A204.1 (cell line): Measurements from ENCODE around the gene ADGRB2.

Source experiments
- FAIRE-seq: peaks from 2 replicates; lab custom pipeline; 2012; peaks lifted over from hg19 to GRCh38; lab: Jason Lieb, UNC

ADGRB2 gene

DNA sequence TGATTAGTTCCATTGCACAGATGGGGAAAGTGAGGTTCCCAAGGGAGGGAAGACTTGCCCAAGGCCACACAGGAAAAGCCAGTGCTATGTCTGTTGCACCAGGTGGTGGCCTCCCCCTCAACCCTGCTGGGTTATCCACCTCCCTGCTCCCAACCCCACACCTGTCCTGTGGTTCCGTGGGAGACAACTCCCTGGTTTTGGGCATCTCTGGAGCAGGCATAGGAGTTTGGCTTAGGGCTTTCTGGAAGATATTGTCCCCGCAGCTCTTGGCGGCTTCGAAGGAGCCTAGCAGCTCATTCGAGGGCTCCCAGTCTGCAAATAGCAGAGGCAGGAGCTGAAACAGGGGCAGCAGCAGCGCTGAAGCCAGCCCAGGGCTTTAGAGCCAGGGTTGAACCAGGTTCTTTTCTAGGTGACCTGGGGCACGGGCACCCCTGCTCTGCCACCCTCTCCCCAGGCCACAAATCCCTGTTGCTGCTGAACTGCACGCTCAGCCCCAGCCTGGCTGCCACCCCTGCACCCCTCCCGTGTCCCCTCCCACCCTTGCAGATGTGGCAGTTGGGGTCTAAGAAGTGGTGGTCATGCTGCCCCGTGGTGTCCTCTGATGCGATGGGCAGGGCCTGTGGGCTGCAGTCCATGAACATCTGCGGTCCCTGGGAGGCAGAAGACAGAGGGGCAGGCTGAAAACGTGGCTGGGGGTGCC, 29.6 kb upstream of the ADGRB2 start:
- FAIRE-seq = no peak

DNA sequence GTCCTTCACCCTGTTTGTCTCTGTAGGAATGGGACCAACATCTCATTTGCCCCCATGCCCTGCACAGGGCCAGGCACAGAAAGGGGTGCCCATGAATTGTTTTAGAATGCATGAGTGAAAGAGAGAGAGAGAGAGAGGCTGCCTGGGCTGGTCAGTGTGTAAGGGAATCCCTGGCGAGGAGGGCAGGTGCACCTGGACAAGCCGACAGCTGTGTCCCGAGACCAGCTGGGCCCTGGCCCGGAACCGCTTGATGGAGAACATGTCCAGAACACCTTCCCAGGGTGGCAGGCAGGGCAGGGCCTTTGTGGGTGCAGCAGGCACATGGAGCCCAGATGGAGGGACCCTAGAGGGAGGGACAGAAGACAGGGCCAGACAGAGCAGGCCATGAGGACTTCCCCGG, 28.9 kb upstream of the ADGRB2 start:
- no peak for FAIRE-seq

DNA sequence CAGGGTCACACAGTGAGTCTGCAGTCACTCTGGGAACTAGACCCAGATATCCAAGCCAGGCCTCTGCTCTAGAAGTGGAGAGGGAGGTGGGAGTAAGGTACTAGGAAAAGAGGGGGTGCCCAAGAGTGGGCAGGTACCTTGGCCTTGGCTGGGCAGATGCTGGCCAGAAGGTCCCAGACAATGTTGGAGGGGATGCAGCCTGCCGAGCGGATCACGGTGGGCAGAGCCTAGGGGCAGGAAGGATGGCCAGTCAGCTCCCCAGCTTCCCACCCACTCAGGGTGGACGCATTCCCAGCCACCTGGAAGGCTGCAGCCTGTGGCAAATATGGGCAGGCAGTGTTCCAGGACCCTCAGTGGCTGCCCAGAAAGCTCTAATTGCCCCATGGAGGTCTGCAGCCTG, 28.4 kb upstream of the ADGRB2 start:
- FAIRE-seq = no peak

DNA sequence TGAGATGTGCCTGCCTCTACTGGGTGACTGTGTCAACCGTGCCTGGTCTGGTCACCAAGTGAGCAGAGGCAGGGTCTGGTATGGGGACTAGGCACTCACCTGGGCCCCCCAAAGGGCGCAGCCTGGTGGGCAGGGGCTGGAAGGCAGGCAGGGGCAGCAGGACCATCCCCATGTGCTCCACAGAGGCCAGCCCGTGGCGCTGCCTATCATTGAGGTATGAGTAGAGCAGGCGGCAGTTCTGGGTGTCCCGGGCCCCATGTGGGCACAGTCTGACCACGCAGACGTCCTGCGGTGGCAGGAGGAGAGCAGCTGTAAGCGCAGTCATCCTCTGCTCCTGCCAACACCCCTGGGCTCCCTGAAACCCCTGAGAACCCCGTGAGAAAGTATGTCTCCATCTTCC, 28.0 kb upstream of the ADGRB2 start:
- no peak for FAIRE-seq

DNA sequence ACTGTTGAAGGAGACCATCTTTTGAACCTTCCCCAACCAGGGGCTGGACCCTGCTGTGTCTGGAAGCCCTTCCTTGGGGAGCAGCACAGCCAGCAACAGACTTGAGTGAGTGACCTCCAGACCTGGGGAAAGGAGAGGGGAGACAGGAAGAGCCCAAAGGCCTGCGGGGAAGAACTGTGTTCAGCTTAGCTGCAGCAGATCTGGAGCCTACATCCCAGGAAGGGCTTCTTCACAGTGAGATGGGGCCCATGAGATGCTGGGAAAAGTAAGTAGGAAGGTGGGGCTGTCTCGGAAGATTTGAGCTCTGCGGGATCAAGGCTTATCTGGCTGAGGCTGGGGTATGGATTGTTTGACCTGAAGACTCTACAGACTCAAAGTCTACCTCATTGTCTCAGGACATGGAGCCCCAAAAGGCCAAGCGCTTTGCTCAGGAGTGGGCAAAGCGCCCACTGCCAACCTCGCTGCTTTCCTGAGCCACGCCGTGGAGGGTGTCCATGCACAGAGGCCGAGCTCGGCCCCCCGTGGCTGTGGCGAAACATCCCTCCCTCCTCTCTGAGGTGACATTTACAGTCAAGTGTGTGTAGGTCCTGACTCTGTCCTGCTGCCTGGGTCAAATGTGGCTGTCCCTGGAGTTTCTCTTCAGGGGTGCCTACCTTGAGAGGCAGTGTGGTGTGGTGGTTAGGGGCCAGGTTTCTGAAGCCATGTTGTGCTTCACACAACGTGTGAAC, 27.2 kb upstream of the ADGRB2 start:
- no peak for FAIRE-seq

DNA sequence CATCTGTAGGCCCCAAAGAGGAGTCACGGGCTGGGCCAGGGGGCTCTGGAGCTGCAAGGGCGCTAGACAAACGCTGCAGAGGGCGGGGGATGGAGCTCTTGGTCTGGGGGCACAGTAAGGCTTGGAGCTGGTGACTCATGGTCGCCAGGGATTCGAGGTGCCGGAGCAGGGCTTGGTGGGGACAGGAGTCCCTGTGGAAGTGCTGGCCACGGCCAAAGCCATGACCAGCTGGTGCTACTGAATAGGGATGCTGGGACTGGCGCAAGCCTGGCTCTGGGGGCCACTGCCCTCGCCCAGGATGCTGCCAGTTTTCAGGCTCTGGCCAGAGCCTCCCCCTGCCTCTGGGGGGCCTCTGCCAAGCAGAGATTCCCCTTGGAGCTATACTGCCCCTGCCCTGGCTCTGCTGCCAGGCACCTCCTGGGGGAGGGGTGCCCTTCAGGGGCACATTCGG, 26.5 kb upstream of the ADGRB2 start:
- no peak for FAIRE-seq

DNA sequence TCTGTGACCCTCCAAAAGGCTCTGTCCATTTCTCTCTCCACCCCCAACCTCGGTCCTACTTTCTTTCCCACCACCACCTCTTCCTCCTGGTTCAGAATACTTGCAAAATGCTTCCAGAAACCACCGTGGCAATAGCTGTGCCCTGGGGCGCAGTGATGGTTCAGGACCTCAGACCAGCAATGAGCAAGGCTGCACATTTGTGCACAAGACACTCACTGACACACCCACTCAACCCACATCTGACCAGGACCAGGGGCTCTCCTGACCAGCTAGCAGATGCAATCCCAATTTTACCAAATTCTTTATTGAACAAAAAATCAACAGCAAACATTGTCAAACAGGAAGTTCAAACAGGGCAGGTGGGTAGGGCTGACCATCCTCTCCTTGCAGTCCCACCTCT, 26.0 kb upstream of the ADGRB2 start:
- FAIRE-seq = no peak

DNA sequence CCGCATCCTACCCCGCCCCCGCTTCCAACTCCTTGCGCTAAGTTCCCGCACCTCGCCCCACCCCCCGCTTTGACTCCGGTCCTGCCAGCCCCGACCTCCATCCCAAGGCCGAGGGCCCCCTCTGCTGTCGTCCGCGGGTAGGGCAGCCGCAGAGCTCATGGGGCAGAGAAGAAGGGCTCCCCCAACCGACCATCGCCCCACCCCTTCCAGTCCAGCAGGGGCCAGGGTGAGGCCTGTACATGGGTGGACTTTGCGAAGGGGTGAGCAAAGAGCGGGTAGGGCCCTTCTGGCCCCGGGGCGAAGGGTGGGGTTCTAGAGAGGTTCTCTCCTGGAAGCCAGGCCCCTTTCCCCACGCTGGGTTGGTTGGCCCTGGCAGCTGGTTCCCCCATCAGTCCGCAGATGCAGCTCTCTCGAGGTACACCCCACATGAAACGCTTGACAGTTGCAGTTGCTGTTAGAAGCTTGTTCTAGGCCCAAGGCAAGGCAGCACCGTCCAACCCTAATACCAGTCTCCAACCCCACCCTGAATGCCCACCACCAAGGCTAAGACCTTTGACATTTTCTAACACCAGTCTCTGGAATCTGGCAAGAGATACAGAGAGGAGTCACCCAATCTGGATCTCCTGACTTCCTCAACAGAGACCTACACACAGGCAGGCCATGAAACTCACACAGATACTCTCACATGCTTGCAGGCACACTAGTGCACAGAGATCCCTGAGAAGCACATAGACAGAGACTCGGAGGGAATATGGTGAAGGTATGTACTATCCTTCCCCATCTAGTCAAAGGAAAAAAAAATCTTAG, 25.3 kb upstream of the ADGRB2 start:
- FAIRE-seq = no peak

DNA sequence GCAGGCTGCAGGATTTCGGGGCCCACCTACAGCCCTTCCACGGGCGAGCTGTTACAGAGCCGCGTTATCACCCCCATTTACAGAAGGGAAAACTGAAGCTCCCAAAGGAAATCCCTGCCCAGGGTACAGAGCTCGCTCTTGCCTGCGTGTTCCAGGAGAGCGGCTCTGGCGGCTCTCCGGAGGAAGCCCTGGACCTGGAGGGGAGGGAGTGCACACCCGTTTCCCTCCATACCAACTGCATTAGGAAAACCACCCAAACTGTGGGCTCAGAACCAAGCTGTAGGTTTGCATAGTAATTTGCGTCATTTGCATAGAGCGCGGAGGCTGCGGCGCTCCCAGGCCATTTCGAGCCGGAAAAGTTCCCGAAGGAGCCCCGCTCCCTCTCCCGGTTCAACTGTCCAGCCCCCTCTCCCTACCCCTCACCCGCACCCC, 24.7 kb upstream of the ADGRB2 start:
- no peak for FAIRE-seq

DNA sequence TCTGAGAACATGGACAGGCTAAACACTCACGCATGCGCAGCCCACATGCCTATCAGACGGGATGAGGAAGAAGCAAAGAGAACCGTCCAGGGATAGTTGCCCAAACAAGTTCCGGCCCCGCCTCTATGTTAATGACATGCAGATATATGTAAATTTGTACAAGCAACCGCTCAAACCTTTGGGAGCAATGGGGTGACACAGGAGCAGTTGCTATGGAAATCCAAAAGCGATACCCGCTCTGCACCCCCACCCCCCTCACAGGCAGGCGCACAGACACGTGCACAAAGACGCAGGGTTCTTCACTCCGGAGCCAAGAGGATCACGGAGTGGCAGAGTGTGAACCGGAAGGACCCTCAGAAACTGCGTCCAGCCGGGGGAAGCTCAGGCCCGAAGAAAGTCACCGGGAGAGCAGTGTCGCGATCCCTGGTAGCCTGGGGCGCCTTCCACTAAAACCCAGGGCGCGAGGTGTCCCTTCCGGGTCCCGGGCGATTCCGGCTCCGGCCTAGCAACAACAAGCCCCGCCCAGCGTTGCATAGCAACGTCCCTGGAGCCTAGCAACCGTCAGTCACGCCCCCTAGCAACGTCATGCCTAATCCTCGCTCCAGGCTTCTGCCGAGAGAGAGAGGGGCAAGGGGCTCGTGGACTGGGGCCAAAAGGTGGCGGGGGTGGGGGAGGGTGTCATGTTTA, 24.1 kb upstream of the ADGRB2 start:
- FAIRE-seq = peak; percentile 85

DNA sequence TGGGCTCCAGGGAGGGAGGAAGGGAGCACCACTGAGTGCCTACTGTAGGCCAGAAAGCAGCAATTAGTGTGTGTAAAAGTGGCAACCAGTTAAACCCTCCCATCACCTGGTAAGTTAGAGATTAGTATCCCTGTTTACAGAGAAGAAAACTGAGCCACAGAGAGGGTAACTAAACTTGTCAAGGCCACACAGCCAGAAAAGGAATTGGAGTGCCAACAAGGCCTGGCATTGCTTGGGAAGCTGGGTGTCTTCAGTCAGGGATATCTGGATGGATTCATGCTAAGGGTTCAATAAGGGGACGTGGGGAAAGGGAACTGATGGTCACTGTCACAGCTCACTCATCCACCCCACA, 23.6 kb upstream of the ADGRB2 start:
- FAIRE-seq = no peak

DNA sequence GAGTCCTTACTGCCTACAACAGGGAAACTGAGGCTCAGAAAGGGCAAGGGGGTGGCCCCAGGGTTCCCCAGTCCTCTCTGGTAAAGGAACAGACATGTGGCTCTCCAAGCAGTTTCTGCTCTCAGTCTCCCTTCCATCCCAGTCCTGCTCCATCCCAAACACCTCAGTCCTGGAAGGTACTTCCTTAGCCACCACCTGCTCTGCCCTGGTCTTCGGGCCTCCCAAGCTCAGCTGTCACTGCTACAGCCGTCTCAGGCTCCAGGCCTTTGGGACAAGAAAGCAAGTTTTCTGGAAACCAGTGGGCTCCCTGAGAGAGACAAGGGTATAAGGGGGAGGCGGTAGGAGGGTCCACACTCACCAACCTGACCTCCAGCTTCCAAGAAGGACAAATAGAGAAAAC, 23.1 kb upstream of the ADGRB2 start:
- no peak for FAIRE-seq

DNA sequence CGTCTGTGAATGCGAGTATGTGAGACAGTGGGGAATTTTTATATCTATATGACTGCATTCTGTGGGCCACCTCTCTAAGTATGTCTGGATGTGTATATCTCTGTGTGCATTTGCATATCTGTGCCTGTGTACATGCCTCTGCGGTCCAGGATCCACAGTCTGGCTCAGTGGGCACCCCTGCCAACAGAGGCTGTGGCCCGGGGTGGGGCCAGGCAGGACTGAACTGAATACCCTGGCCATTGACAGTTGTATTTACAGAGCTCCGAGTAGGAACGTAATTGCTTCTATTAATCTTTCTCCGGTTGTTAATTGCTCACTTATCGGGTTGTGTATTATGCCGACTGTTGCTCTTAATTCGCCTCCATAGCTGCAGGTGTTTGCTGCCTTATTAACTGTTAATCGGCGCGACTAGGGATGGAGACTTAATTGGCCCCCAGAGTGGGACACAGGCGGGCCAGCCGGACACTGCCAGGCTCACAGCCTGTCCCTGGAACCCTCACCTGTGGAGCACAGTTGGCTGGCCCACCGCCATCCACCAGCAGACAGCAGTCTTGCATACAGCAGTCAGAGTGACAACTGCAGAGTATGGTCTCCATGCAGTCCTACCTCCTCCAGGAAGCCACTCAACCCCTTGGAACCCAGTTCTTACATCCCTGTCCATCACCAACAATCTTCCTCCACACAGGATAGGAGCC, 22.4 kb upstream of the ADGRB2 start:
- FAIRE-seq = no peak

DNA sequence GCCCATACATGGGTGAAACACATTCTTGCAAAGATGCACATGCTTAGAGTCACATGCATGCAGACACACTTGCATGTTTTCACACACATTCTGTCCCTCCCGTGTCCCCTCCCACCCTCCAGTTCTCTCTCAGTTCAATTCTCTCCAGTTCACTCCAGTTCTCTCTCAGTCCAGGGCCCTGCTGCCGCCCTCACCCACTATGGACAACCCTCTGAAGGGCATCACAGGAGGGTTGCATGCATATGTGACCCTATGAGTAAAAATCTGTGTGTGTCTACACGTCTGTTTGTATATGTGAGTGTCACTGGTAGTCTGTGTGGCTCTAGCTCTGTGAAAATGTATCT, 21.8 kb upstream of the ADGRB2 start:
- FAIRE-seq = no peak

DNA sequence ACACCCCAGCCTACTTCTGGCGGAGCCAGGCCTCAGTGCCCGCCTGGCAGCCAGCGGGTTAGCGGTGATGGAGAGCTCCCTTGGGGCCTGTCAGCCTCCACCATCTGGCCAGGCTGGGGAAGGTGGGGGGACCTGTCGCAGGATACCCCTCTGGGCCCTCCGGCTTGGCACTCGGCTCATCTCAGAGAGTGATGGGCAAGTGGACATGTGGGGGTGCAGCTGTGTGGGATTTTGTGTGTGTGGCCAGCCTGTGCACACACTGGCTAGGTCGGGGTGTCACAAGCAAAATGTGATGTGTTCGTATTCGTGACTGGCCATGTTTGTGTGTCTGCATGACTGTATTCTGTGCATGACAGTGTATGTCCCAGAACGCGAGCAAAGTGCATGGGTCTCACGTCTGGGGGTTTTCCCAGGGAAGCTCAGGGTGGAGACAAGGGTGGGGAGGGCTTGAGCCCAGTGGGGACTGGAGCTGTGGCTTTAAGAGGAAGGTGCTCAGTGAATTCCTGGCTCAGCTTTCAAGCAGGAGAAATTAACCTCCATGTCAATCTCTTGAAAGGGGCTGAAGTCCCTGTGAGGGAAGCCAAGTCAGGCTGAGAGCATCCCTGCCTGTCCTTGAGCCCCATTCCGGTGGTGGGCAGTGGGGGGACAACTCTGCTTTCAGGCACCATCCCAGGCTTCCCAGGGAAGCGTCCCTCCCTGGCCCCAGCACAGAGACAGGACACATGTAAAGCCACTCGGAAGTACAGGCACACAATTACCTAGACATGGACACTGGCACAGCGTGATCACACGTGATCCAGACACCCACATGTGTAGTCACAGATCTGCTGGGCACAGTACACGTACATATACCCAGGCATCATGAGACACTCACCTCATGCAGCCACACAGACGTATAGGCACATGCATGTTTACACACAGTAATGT, 21.1 kb upstream of the ADGRB2 start:
- FAIRE-seq = no peak

DNA sequence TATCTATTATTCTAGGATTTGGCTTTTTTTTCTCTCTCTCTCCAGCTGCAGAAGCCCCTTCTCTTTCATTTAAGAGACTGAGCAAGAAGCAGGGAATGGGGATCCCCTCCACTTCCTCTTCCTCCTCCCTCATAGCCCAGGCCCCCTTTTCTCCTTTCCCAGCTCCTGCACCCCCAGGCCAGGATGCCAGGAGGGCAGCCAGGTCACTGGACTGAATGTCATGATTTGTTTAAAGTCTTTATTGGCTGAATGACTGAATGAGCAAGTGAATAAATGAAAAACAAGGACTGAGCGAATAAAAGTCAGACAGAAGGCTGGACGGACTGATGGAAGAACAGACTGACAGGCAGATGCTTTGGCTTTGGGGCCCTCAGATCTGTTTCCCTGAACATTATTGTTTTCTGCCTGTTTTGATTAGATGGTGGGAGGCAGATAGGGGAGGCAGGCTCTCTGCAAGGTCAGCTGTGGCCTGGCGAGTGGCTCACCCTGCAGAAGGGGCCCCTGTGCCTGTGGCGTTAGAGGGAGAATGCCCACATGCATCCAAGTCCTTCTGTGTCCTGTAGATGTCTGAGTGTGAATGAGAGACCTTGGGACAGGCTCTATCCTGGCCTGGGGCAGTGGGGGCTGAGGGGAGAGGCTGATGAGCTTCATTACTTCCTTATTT, 20.3 kb upstream of the ADGRB2 start:
- FAIRE-seq = no peak

DNA sequence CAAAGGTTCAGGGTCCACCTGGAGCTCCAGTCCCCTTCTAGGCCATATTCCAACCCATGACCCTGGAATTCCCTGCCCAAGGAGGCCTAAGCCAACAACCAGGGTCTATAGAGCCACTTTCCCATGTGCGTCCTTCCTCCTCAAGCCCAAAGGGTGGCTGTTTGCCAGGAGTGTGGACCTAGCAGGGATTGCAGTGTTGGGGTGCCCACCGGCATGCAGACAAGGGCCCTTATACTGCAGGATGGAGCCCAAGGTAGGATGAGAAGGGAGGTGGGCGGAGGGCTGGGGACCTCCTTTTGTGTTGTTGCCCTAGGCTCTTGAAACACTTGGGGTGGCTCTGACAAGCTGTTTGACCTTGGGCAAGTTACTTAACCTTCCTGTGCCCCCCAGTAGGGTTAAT, 19.7 kb upstream of the ADGRB2 start:
- FAIRE-seq = no peak

DNA sequence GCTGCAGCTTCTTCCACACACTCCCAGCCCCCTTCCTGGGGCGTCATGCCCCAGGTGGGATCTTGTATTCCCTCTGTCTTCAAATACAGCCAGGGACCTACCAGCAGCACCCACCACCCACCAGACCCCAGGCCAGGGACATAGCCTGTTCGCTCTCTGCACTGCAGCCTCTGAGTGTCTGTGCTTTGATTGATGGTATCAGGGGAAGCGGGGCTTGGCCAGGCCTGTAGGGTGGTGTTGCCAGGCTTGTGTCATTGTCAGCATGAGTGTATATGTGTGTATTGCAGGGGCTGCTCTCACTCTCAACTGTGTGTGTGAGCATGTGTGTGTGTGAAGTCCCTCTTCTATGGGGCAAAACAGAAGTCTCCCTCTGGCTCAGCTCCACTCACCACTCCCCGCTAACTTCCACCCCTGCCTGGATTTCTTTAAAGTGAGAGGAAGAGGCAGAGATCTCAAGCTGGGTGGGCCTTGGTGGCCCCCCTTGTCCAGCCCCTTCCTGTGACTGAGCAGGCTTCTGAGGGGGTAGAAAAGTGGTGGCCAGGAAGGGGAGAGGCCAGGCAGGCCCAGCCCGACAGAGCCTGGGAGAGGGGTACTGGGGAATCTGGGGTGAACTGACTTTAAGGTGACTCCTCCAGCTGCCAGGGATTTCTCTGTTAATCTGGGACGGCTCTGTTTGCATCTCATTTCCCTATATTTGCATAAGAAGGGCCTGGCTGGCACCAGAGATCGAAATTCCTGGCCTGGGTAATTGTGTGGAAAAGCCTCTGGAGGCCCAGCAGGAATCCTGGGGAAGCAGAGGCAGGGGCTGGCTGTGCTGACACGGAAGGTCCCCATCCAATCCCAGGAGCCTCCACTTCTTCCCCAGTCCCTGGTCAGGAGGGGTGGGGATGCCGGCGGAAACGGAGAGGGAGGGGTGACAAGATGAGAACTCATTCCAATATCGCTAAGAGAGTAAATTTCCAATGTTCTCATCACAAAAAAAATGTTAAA, 18.6 kb upstream of the ADGRB2 start:
- no peak for FAIRE-seq

DNA sequence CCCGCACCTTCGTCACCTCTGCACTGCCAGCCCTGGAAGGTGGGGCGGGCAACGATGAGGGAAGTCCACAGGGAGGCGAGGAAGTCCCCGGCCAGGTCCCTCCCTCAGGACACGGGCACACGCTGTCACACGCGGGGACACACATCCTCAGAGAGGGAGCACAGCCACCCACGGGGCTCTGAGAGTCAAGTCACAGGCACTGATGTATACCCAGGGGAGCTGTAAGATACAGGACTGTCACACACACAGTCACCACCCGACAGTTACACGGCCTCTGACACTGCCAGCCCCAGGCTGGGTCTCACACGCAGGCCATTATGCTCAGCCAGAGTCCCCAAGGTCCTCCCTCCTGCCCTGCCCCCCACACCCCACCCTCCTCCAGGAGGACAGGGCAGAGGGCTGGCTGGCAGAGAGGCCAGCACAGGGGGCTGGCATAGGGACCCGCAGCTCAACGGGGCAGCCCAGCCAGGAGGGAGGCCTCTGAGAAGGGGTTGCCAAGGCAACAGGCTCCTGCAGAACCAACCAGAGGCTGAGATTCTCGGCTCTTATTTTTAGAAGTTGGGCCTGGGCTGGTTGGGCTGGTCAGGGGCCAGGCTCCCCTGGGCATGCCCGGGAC, 17.7 kb upstream of the ADGRB2 start:
- FAIRE-seq = no peak
